Measurements from ENCODE around the gene BCR. TPM values are rescaled to one million over a fixed set of nuclear protein-coding genes. Genes with fewer than 3 reads are reported as not detected.

BCR gene
- total and polyA plus RNA-seq, 2 of the 13 experiments (the other 11 are each of a cell fraction or from before 2014, with no cell fraction given) = 19.9 to 33.6 TPM

- in situ Hi-C loops (cut with HindIII; ENCODE audit: extremely low pct_ligation_motif_present, low pct_unique_long_range_greater_than_20kb) = loop anchor here (5.0 to 25.0 kb wide), 2 partner anchors 107 to 322 kb away; no protein-coding TSS in a partner anchor
- no peaks in the 10 kb centered on the region for H4K20me1 ChIP-seq (ENCODE audit: insufficient read depth, low read length)
- no peaks in the 10 kb centered on the region for H3K9me3 ChIP-seq (ENCODE audit: low read length)
- CTCF ChIA-PET (ENCODE audit: low intra/inter-chr PET ratio, low total read pairs) = interaction anchor here (4.0 kb wide), 1 partner anchor 105 kb away, joined by 73 read pairs; the partner anchor contains the start of gene BCR
- intact Hi-C loops (cut with micrococcal nuclease; ENCODE audit: unreplicated experiment) = loop anchor here (1.0 to 5.0 kb wide), 2 partner anchors 37 to 110 kb away; no protein-coding TSS in a partner anchor
- FAIRE-seq (peak; percentile 98), DNase-seq (ENCODE audit: low spot score) (peak; percentile 90), ATAC-seq (peak; percentile 66)
- POLR2A ChIA-PET = interaction anchor here (0.7 kb wide), 1 partner anchor 103 kb away, joined by 3 read pairs; no protein-coding TSS in a partner anchor
- H2AFZ ChIP-seq (ENCODE audit: low read length) = no peak overlapping the region
- H3K4me2 ChIP-seq (ENCODE audit: low read depth, low read length) = peak overlapping the region; percentile 49
- H3K4me1 ChIP-seq (ENCODE audit: insufficient read depth, low read length) = peaks cover 41% of the 10 kb centered on the region
- no TSS peak for BruUV-seq (replicated peaks)
- H3K4me3 ChIP-seq (replicated peaks in 1 of 3; ENCODE audit: insufficient read depth in 1 of 3, low read depth in 2 of 3, low read length in 3 of 3) = peak overlapping the region in 1 of 3 experiments; percentile 19; a peak in 1 of 6 replicates
- H3K79me2 ChIP-seq (ENCODE audit: insufficient read depth, low read length) = no peaks in the 10 kb centered on the region
- H3K36me3 ChIP-seq (replicated peaks in 1 of 2; ENCODE audit: control insufficient read depth in 1 of 2, insufficient read depth in 2 of 2, low read length in 2 of 2) = peaks cover 10 to 76% of the 10 kb centered on the region in 2 experiments
- H3K27me3 ChIP-seq (ENCODE audit: control insufficient read depth in 1 of 2, insufficient read depth in 2 of 2, low read length in 2 of 2) = no peaks in the 10 kb centered on the region
- peak overlapping the region; percentile 59 for H3K27ac ChIP-seq (ENCODE audit: extremely low read length, insufficient read depth, low read length)
- no peak overlapping the region for H3K9ac ChIP-seq (ENCODE audit: insufficient read depth, low read depth, low read length)
- WGBS (ENCODE audit: low lambda C conversion rate) = 67% methylated on average over 11 of the region's 22 CpGs
- no peak for TF ChIP-seq JARID2 (CRISPR knock-in tag; IDR thresholded peaks at IDR 0.05; ENCODE audit: insufficient replicate concordance)
- peak; percentile 47; the same call in 1 of the 2 replicates for TF ChIP-seq ZFP91 (CRISPR knock-in tag; IDR thresholded peaks at IDR 0.05; ENCODE audit: borderline replicate concordance)
- TF ChIP-seq ATF5 (CRISPR knock-in tag; IDR thresholded peaks at IDR 0.05; ENCODE audit: low read depth) = no peak
- no peak for TF ChIP-seq ZNF639 (CRISPR knock-in tag; conservative IDR thresholded peaks at IDR 0.05)
- TF ChIP-seq LCORL (IDR thresholded peaks at IDR 0.05) = no peak
- peak; percentile 72; the same call in 1 of the 2 replicates for TF ChIP-seq LCORL (CRISPR knock-in tag; IDR thresholded peaks at IDR 0.05)
- TF ChIP-seq ZGPAT (CRISPR knock-in tag; IDR thresholded peaks at IDR 0.05) = peak; percentile 38; the same call in 1 of the 2 replicates
- TF ChIP-seq ATF7 (IDR thresholded peaks at IDR 0.05) = no peak
- 0 out of 2 replicates have a peak, but pooled peaks have one; percentile 18 for TF ChIP-seq ATF7 (CRISPR knock-in tag; IDR thresholded peaks at IDR 0.05)
- TF ChIP-seq HNRNPUL1 (IDR thresholded peaks at IDR 0.05; ENCODE audit: low read depth, low read length) = no peak
- TF ChIP-seq RBM39 (IDR thresholded peaks at IDR 0.05; ENCODE audit: low read depth, low read length, poor library complexity, severe bottlenecking) = no peak
- TF ChIP-seq TBX2 (CRISPR knock-in tag; IDR thresholded peaks at IDR 0.05; ENCODE audit: borderline replicate concordance) = peak; percentile 58; the same call in 1 of the 2 replicates
- no peak for TF ChIP-seq FOXM1 (CRISPR knock-in tag; IDR thresholded peaks at IDR 0.05)
- no peak for TF ChIP-seq TCF7L2 (IDR thresholded peaks at IDR 0.05; ENCODE audit: low read depth, low read length)
- peak; percentile 85 for TF ChIP-seq CEBPG (CRISPR knock-in tag; IDR thresholded peaks at IDR 0.05)
- TF ChIP-seq ZNF362 (CRISPR knock-in tag; IDR thresholded peaks at IDR 0.05; ENCODE audit: borderline replicate concordance) = no peak
- no peak for TF ChIP-seq KLF11 (CRISPR knock-in tag; IDR thresholded peaks at IDR 0.05)
Measured at GRCh38 chr22:23283591-23284503, 103.5 kb downstream of the BCR start.
